A673 (cell line): ENCODE results near the gene ADAMTS6.

Source experiments
- CTCF ChIP-seq: fragments of 300-800, 200-600 bp; sonication (generic); conservative IDR thresholded peaks from 2 replicates; pipeline ENCODE4 v1.5.1; 2017; ENCODE audit warnings: low read depth, mild to moderate bottlenecking, antibody characterized with exemption, low read length, moderate library complexity, mixed read lengths
- EZH2 ChIP-seq: fragments of 200-600 bp; sonication (generic); IDR thresholded peaks from 2 replicates; pipeline ENCODE4 v1.6.1; 2017; ENCODE audit warnings: borderline replicate concordance, low read depth, mild to moderate bottlenecking, mixed read lengths, antibody characterized with exemption, low read length; ENCODE audit not compliant: poor library complexity, severe bottlenecking

- TF ChIP-seq CTCF (no peak), EZH2 (no peak)
These were observed 596 bp upstream of the ADAMTS6 start for GRCh38 chr5:65482296-65482735.
